ENCODE measurements around the gene OPRM1.

DNA sequence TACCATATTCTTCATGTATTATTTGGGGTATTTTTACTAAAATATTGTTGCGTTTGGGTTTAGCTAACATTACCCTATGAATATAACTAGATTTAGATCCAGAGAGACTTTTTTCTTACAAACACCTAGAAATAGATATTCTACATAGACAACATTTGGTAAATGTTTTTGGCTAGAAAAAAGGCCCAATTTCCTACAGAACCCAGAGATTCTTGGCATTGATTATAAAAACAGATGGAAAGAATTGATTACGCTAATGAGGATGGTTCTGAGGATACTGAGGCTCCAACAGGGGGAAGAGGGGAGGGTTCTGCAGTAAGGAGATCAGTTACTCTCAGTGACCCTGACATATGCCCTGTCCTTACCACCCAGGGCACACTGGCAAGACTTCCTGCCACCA is 194.3 kb downstream of the OPRM1 start:
- TF ChIP-seq ZNF274 (IDR thresholded peaks at IDR 0.05; ENCODE audit: low read depth, low read length), result no peak
- no peak for TF ChIP-seq YY1 (IDR thresholded peaks at IDR 0.05; ENCODE audit: insufficient read depth, insufficient read length)
- TF ChIP-seq SUZ12 (IDR thresholded peaks at IDR 0.05; ENCODE audit: extremely low read depth, insufficient read depth, insufficient read length), result no peak

Measured in NT2/D1 (cell line).